Pancreas (tissue), 10 donors: ENCODE results near the gene KCNN3. TPM values are rescaled to one million over a fixed set of nuclear protein-coding genes. Genes with fewer than 3 reads are reported as not detected.

Experiments
- ATAC-seq, 4 donors: fragments of 200-7000 bp; cut with Tn5 transposase; one replicate each; pipeline versions ENCODE4 v1.8.0 to v1.9.1; 2020; ENCODE audit warnings: mild to moderate bottlenecking in 4 of 4, moderate library complexity in 4 of 4
- DNase-seq, 6 donors: peaks; one replicate each; pipeline ENCODE4 v3.0.0-alpha.2; 2020
- FAIRE-seq: peaks from 2 replicates; lab custom pipeline; 2012; peaks lifted over from hg19 to GRCh38; lab: Jason Lieb, UNC
- H3K27ac ChIP-seq, 4 donors: fragments of 200-600 bp; sonication (generic); 1 replicate in 3 of 4; 2 replicates in 1 of 4; pipeline versions ENCODE4 v1.5.0 to v1.8.0; 2020
- H3K27me3 ChIP-seq, 4 donors: fragments of 200-600 bp; one replicate each; pipeline ENCODE4 v1.8.0; 2021
- H3K36me3 ChIP-seq, 3 donors: fragments of 200-600 bp; sonication (generic) in 1 of 3; one replicate each; pipeline versions ENCODE4 v1.5.0 to v1.8.0; 2020 to 2021
- H3K4me1 ChIP-seq, 3 donors: fragments of 200-600 bp; one replicate each; pipeline ENCODE4 v1.8.0; 2021
- H3K4me3 ChIP-seq, 4 donors: fragments of 200-600 bp; sonication (generic) in 2 of 4; one replicate each; pipeline versions ENCODE4 v1.5.0 to v1.8.0; 2020 to 2021
- H3K9me3 ChIP-seq, 4 donors: fragments of 200-600 bp; one replicate each; pipeline ENCODE4 v1.8.0; 2021
- WGBS, 2 donors: extraction: QIAGEN DNeasy Blood & Tissue Kit; methylation state at CpG; one replicate each; pipeline ENCODE4 v1.1.7; 2013; 5-methylcytosine and 5-hydroxymethylcytosine counted together
- intact Hi-C, 3 donors: fragments of 100-400 bp; cut with DNase I; formaldehyde crosslinking; loops; one replicate each; pipeline versions ENCODE4 v1.11.1 to v1.14.2; 2022
- polyA plus RNA-seq, 2 donors: library from polyadenylated mRNA; stranded (reverse); fragments of 200-250 nt; gene quantifications; one replicate each; pipeline ENCODE4 v1.2.3, GENCODE V29; 2013
- total RNA-seq, 6 donors: library from RNA; stranded (reverse); fragmentation: NEBNext Ultra II Directional in 4 of 6; extraction: Animal tissue kit (Norgen Biotek cat#: 25700) in 4 of 6; gene quantifications; one replicate each; pipeline versions ENCODE4 v1.2.1 to v1.2.4, GENCODE V29; 2021 to 2023
- TF ChIP-seq, protein P1 (sequence below), 4 donors: fragments of 200-600 bp; sonication (generic) in 3 of 4; IDR thresholded peaks; one replicate each; pipeline versions ENCODE4 v1.5.0 to v1.8.0; 2021; ENCODE audit warnings: antibody characterized with exemption in 4 of 4
- donor health status: healthy with polysubstance abuse.
- donor health status: DM: no; HTN: no; CAD: no; lungs with moderate emphysema.
- donor health status: DM: no; HTN: no; CAD: no.
- donor health status: control.
- donor health status: control.
- donor health status: Bipolar disorder and iron deficiency.
- donor health status: DM: yes; HTN: yes; CAD: no.
- donor health status: DM: no; HTN: no; CAD: no.
- donor health status: DM: no; HTN: no; CAD: no.
- donor health status: DM: yes; HTN: yes; CAD: no.

KCNN3 gene
- total and polyA plus RNA-seq, 8 donors = 0.11 to 1.0 (median 0.33) TPM

DNA sequence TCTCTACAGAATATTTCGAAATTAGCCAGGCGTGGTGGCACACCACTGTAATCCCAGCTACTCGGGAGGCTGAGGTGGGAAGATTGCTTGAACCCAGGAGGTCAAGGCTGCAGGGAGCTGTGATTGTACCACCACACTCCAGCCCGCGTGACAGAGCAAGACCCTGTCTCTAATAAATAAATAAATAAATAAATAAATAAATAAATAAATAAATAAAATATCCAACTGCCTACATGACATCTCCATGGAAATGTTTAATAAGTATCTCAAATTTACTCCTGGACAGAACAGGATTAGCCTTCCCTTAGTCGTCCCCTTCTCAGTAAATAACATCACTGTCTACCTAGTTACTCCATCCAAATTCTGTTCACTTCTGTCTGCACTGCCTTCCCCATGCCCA lies 29.0 kb upstream of the KCNN3 start:
- DNase-seq = no peak
- 82 to 83% methylated on average over 6 of the region's 6 CpGs for WGBS, 2 donors
- no peaks in the 10 kb centered on the region for H3K27me3 ChIP-seq
- TF ChIP-seq, protein P1, sequence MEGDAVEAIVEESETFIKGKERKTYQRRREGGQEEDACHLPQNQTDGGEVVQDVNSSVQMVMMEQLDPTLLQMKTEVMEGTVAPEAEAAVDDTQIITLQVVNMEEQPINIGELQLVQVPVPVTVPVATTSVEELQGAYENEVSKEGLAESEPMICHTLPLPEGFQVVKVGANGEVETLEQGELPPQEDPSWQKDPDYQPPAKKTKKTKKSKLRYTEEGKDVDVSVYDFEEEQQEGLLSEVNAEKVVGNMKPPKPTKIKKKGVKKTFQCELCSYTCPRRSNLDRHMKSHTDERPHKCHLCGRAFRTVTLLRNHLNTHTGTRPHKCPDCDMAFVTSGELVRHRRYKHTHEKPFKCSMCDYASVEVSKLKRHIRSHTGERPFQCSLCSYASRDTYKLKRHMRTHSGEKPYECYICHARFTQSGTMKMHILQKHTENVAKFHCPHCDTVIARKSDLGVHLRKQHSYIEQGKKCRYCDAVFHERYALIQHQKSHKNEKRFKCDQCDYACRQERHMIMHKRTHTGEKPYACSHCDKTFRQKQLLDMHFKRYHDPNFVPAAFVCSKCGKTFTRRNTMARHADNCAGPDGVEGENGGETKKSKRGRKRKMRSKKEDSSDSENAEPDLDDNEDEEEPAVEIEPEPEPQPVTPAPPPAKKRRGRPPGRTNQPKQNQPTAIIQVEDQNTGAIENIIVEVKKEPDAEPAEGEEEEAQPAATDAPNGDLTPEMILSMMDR (IDR thresholded peaks at IDR 0.05) = no peak
- ATAC-seq = no peak
- H3K4me3 ChIP-seq = no peak overlapping the region
- no peak for FAIRE-seq
- H3K36me3 ChIP-seq = no peaks in the 10 kb centered on the region
- no peak overlapping the region for H3K27ac ChIP-seq
- intact Hi-C loops = no loop called here
- no peaks in the 10 kb centered on the region for H3K9me3 ChIP-seq
- H3K4me1 ChIP-seq = no peaks in the 10 kb centered on the region

DNA sequence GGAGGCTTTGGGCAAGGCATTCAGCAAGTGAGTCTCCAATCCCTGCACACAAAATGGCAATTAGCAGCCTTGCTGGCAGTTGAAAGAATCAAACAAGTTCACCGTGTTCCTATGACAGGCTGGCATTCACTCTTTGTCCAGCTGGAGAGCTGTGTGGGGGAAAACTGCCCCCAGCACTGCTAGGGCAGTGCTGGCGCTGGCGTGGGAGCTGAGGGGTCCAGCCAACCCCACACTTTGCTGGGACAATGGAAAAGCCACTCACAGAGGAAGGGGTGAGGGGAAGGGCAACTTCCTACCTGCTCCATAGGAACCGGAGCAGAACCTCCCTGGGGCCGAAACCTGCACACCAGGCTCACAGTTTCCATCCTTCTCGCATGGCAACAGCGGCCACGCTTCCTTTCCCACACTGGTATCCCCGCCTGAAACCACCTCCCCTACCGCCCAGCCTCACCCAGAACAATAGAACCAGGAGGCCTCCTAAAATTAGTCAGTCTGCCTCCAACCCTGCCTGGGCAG lies 26.7 kb upstream of the KCNN3 start:
- no peaks in the 10 kb centered on the region for H3K9me3 ChIP-seq
- FAIRE-seq = no peak
- ATAC-seq = no peak
- H3K4me3 ChIP-seq = no peak overlapping the region
- H3K27ac ChIP-seq = no peak overlapping the region
- no peaks in the 10 kb centered on the region for H3K36me3 ChIP-seq
- intact Hi-C loops = no loop called here
- no peak for DNase-seq
- no peaks in the 10 kb centered on the region for H3K27me3 ChIP-seq
- TF ChIP-seq, protein P1 (IDR thresholded peaks at IDR 0.05) = no peak
- WGBS, 2 donors = 65 to 68% methylated on average over 10 of the region's 10 CpGs
- H3K4me1 ChIP-seq = no peaks in the 10 kb centered on the region

DNA sequence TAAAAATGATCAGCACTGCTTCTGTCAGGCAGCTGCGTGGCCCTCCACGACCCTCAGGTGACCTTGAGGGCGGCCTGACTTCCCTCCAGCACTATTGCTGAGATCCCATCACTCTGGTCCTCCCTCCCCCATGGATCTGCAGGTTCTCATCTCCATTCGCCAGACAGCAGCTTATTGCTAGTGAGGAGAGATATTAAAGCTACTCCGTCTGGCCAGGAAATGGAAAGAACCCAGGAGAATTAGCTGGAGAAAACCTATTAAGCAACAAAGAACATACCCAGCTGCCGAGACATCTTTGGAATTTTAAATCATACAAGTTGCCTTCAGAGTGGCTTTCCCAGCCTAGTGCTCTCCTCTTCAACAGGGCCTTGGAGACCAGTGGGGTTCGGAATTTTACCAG lies 25.7 kb upstream of the KCNN3 start:
- H3K9me3 ChIP-seq = no peaks in the 10 kb centered on the region
- 56 to 57% methylated on average over 7 of the region's 7 CpGs for WGBS, 2 donors
- intact Hi-C loops = no loop called here
- DNase-seq (no peak), FAIRE-seq (no peak), ATAC-seq (no peak)
- H3K4me1 ChIP-seq = no peaks in the 10 kb centered on the region
- H3K4me3 ChIP-seq = no peak overlapping the region
- TF ChIP-seq, protein P1 (IDR thresholded peaks at IDR 0.05) = no peak
- no peaks in the 10 kb centered on the region for H3K27me3 ChIP-seq
- no peaks in the 10 kb centered on the region for H3K36me3 ChIP-seq
- H3K27ac ChIP-seq = no peak overlapping the region

DNA sequence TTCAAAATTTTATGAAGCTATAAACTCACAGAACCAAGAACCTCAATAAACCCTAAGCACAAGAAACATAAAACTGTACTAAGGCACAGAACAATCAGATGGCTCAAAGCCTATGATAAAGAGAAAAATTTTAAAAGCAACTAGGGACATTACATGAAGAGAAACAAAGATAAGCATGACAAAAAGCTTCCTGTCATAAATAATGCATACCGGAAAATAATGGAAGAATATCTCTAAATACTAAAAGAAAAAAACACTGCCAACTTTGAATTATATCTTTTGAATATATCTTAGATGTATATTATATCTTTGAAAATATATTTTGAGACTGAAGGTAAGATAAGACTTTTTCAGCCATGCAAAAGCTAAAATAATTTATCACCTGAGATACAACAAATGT lies 21.4 kb upstream of the KCNN3 start:
- ATAC-seq (no peak), DNase-seq (no peak), FAIRE-seq (peak; percentile 49)
- no peak overlapping the region for H3K4me3 ChIP-seq
- TF ChIP-seq, protein P1 (IDR thresholded peaks at IDR 0.05) = no peak
- H3K9me3 ChIP-seq = no peaks in the 10 kb centered on the region
- H3K4me1 ChIP-seq = no peaks in the 10 kb centered on the region
- no peaks in the 10 kb centered on the region for H3K27me3 ChIP-seq
- no peaks in the 10 kb centered on the region for H3K36me3 ChIP-seq
- 78 to 83% methylated on average over 1 of the region's 1 CpG for WGBS, 2 donors
- H3K27ac ChIP-seq = no peak overlapping the region
- intact Hi-C loops = no loop called here

DNA sequence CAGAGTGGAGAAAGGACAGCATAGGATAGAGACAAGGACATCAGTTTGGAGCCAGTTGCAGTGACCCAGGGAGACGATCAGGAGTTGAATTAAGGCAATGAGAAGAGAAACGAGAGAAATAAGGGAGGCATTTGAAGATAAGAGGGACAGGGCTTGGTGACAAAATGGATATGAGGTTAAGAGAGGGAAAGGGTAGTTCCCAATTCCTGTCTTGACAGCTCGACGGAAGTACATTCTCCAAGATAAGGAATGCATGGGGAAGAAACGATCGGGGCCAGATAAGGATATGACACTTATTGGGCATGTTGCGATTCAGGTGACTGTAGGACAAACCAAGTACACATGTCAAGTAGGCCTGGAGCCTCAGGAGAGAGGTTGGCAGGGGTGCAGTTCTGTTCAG lies 18.7 kb upstream of the KCNN3 start:
- FAIRE-seq = no peak

More for the DNA sequence above, 18.7 kb upstream of the KCNN3 start:
- 59 to 63% methylated on average over 7 of the region's 7 CpGs for WGBS, 2 donors
- ATAC-seq = no peak
- intact Hi-C loops = loop anchor here in 2 of 3 donors (10.0 kb wide), 2 partner anchors 324 to 334 kb away; partner anchors contain the start of genes CHRNB2 (in 1 of the 2) and UBE2Q1 (in 1 of the 2)
- TF ChIP-seq, protein P1 (IDR thresholded peaks at IDR 0.05) = no peak
- H3K27me3 ChIP-seq = no peaks in the 10 kb centered on the region
- no peak overlapping the region for H3K4me3 ChIP-seq
- H3K4me1 ChIP-seq = no peaks in the 10 kb centered on the region
- H3K9me3 ChIP-seq = no peaks in the 10 kb centered on the region
- H3K36me3 ChIP-seq = no peaks in the 10 kb centered on the region
- no peak for DNase-seq
- H3K27ac ChIP-seq = no peak overlapping the region
